Calu3 (cell line): Measurements from ENCODE around the gene HPSE2. TPM values are rescaled to one million over a fixed set of nuclear protein-coding genes. Genes with fewer than 3 reads are reported as not detected.

ENCODE experiments used
- BruUV-seq: library from RNA; stranded (reverse); fragments of 400-500 nt; replicated peaks from 2 replicates; lab custom pipeline; 2021; lab: Mats Ljungman, UMichigan
- CTCF ChIA-PET: fragments of 300-600 bp; sonication (Branson Sonifier 250); formaldehyde crosslinking; loops from one replicate; lab custom pipeline; 2022; ENCODE audit warnings: antibody characterized with exemption; lab: Charles Lee
- DNase-seq: peaks from one replicate; pipeline ENCODE4 v3.0.0; 2022
- H3K27ac Mint-ChIP-seq: one replicate; pipeline ENCODE4 v1.8.0; 2022; ENCODE audit warnings: mixed read lengths; ENCODE audit not compliant: unreplicated experiment
- H3K27me3 Mint-ChIP-seq: one replicate; pipeline ENCODE4 v1.8.0; 2022; ENCODE audit warnings: mixed read lengths; ENCODE audit not compliant: unreplicated experiment
- H3K36me3 Mint-ChIP-seq: one replicate; pipeline ENCODE4 v1.8.0; 2022; ENCODE audit warnings: mild to moderate bottlenecking, moderate library complexity, mixed read lengths; ENCODE audit not compliant: insufficient read depth, unreplicated experiment
- H3K4me1 Mint-ChIP-seq: one replicate; pipeline ENCODE4 v1.8.0; 2022; ENCODE audit warnings: mild to moderate bottlenecking, low read depth, mixed read lengths; ENCODE audit not compliant: unreplicated experiment
- H3K4me3 Mint-ChIP-seq: one replicate; pipeline ENCODE4 v1.8.0; 2022; ENCODE audit warnings: mild to moderate bottlenecking, low read depth, moderate library complexity, mixed read lengths; ENCODE audit not compliant: unreplicated experiment
- H3K9me3 Mint-ChIP-seq: one replicate; pipeline ENCODE4 v1.8.0; 2022; ENCODE audit warnings: low read depth, mixed read lengths; ENCODE audit not compliant: unreplicated experiment
- CTCF ChIP-seq: fragments of 200-600 bp; IDR thresholded peaks from one replicate; pipeline ENCODE4 v1.8.0; 2022; ENCODE audit warnings: antibody characterized with exemption; ENCODE audit not compliant: unreplicated experiment
- intact Hi-C: fragments of 100-400 bp; cut with micrococcal nuclease; formaldehyde crosslinking; loops from one replicate; pipeline ENCODE4 v1.10.0; 2022; ENCODE audit not compliant: unreplicated experiment
- total RNA-seq: library from RNA; stranded (reverse); gene quantifications from 2 replicates; pipeline ENCODE4 v1.2.3, GENCODE V29; 2022

HPSE2 gene
- total RNA-seq, 1 experiment from 2014 or later: not detected

GRCh38 chr10:99172950-99173349, 62.7 kb downstream of the HPSE2 start:
- no TSS peak for BruUV-seq
- no peak for TF ChIP-seq CTCF
- CTCF ChIA-PET: interaction anchor here (1.4 to 1.6 kb wide), 2 partner anchors 74 to 706 kb away, joined by 5 to 7 read pairs; no protein-coding TSS in a partner anchor
- Mint-ChIP-seq H3K9me3 (no peaks in the 10 kb centered on the region), H3K27me3 (peaks cover 26% of the 10 kb centered on the region), H3K4me1 (no peaks in the 10 kb centered on the region), H3K4me3 (no peak overlapping the region), H3K36me3 (no peaks in the 10 kb centered on the region), H3K27ac (no peak overlapping the region)
- no peak for DNase-seq
- intact Hi-C loops: loop anchor here (5.0 kb wide), 3 partner anchors 316 to 706 kb away; no protein-coding TSS in a partner anchor

- DNase-seq: peak; percentile 35
- Mint-ChIP-seq H3K36me3 (no peaks in the 10 kb centered on the region), H3K9me3 (no peaks in the 10 kb centered on the region), H3K27me3 (peaks cover 20% of the 10 kb centered on the region), H3K4me1 (no peaks in the 10 kb centered on the region), H3K4me3 (no peak overlapping the region), H3K27ac (no peak overlapping the region)
- intact Hi-C loops: loop anchor here (5.0 kb wide), 3 partner anchors 315 to 705 kb away; no protein-coding TSS in a partner anchor
- TF ChIP-seq CTCF: peak; percentile 45
- CTCF ChIA-PET: interaction anchor here (1.4 to 1.6 kb wide), 2 partner anchors 74 to 705 kb away, joined by 5 to 7 read pairs; no protein-coding TSS in a partner anchor
- BruUV-seq: no TSS peak
Measured at GRCh38 chr10:99172128-99172738, 63.4 kb downstream of the HPSE2 start.

- Mint-ChIP-seq H3K4me3 (no peak overlapping the region), H3K27ac (no peak overlapping the region), H3K9me3 (no peaks in the 10 kb centered on the region), H3K4me1 (no peaks in the 10 kb centered on the region), H3K36me3 (no peaks in the 10 kb centered on the region), H3K27me3 (no peaks in the 10 kb centered on the region)
- no peak for TF ChIP-seq CTCF
- CTCF ChIA-PET: no interaction called here
- no TSS peak for BruUV-seq
- intact Hi-C loops: loop anchor here (5.0 kb wide), 3 partner anchors 313 to 703 kb away; no protein-coding TSS in a partner anchor
- DNase-seq: no peak
Measured at GRCh38 chr10:99170116-99170675, 65.5 kb downstream of the HPSE2 start.

- no peaks in the 10 kb centered on the region for H3K27me3 Mint-ChIP-seq
- H3K36me3 Mint-ChIP-seq: no peaks in the 10 kb centered on the region
- H3K4me1 Mint-ChIP-seq: no peaks in the 10 kb centered on the region
- H3K9me3 Mint-ChIP-seq: no peaks in the 10 kb centered on the region
- CTCF ChIA-PET: no interaction called here
- no TSS peak for BruUV-seq
- intact Hi-C loops: no loop called here
- no peak for DNase-seq
- no peak overlapping the region for H3K27ac Mint-ChIP-seq
- TF ChIP-seq CTCF: no peak
- H3K4me3 Mint-ChIP-seq: no peak overlapping the region
Measured at GRCh38 chr10:99161165-99161564, 74.5 kb downstream of the HPSE2 start.
